ENCODE measurements around the gene SCD. TPM values are rescaled to one million over a fixed set of nuclear protein-coding genes. Genes with fewer than 3 reads are reported as not detected.

SCD gene
- total RNA-seq, 4 donors from 2014 or later: 7.1 to 16.8 (median 9.1) TPM

DNA sequence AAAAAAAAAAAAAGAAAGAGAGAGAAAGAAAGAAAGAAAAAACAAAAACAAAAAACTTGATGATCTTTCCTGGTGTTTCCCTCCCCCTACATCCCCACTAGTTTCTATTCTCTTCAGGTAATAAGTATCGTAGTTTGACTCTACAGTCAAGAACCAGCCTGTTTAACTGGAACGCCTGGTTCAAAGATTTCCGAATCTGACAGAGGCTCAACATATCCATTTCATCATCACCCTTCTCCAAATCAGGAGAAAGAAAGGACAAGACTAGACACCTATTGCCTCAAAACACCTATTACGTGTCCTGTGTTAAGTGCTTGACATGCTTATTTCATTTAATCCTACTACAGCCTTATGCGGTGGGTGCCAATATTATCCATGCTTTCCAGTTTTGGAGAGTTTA, 40.2 kb upstream of the SCD start:
- H3K9me3 ChIP-seq: no peaks in the 10 kb centered on the region
- no peaks in the 10 kb centered on the region for H3K36me3 ChIP-seq
- no peak overlapping the region for H3K4me3 ChIP-seq
- no peak overlapping the region for H3K27ac ChIP-seq (replicated peaks in 1 of 4)
- intact Hi-C loops (cut with DNase I): no loop called here
- DNase-seq (ENCODE audit: extremely low spot score): no peak
- H3K4me1 ChIP-seq: no peaks in the 10 kb centered on the region
- 96% methylated on average over 5 of the region's 5 CpGs for WGBS
- peaks cover 0 to 56% (median 0%) of the 10 kb centered on the region in 4 donors for H3K27me3 ChIP-seq
- no peak for TF ChIP-seq POLR2A (IDR thresholded peaks at IDR 0.05; ENCODE audit: low read depth)
- no peak for TF ChIP-seq POLR2AphosphoS5 (IDR thresholded peaks at IDR 0.05)
- TF ChIP-seq EP300 (IDR thresholded peaks at IDR 0.05): no peak
- TF ChIP-seq, protein P1, sequence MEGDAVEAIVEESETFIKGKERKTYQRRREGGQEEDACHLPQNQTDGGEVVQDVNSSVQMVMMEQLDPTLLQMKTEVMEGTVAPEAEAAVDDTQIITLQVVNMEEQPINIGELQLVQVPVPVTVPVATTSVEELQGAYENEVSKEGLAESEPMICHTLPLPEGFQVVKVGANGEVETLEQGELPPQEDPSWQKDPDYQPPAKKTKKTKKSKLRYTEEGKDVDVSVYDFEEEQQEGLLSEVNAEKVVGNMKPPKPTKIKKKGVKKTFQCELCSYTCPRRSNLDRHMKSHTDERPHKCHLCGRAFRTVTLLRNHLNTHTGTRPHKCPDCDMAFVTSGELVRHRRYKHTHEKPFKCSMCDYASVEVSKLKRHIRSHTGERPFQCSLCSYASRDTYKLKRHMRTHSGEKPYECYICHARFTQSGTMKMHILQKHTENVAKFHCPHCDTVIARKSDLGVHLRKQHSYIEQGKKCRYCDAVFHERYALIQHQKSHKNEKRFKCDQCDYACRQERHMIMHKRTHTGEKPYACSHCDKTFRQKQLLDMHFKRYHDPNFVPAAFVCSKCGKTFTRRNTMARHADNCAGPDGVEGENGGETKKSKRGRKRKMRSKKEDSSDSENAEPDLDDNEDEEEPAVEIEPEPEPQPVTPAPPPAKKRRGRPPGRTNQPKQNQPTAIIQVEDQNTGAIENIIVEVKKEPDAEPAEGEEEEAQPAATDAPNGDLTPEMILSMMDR (IDR thresholded peaks at IDR 0.05): no peak

DNA sequence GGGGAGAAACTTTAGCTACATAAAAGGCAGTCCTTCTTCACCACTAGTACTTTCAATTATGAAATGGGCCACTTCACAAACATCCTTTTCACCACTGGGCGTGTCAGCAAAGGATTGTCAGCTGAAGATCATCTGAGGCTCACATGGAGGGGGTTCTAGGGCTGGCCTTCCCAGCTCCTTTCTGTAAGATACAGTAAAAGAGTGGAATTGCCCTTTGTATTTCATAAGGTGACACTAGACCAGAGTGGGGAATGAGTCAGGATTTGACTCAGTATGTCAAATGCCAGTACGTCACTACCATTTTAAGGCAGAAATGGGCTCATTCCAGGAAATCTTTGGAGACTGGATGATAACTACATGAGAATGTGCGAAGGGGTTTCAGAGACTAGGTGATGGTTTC, 39.3 kb upstream of the SCD start:
- intact Hi-C loops (cut with DNase I): no loop called here
- WGBS: 86% methylated on average over 3 of the region's 3 CpGs
- Histone ChIP-seq H3K4me1 (no peaks in the 10 kb centered on the region), H3K9me3 (no peaks in the 10 kb centered on the region), H3K36me3 (no peaks in the 10 kb centered on the region), H3K27ac (replicated peaks in 1 of 4) (no peak overlapping the region), H3K27me3 (peaks cover 0 to 63% (median 0%) of the 10 kb centered on the region in 4 donors), H3K4me3 (no peak overlapping the region)
- no peak for TF ChIP-seq POLR2A (IDR thresholded peaks at IDR 0.05; ENCODE audit: low read depth)
- no peak for TF ChIP-seq EP300 (IDR thresholded peaks at IDR 0.05)
- TF ChIP-seq POLR2AphosphoS5 (IDR thresholded peaks at IDR 0.05): no peak
- TF ChIP-seq, protein P1 (IDR thresholded peaks at IDR 0.05): no peak
- no peak for DNase-seq (ENCODE audit: extremely low spot score)

DNA sequence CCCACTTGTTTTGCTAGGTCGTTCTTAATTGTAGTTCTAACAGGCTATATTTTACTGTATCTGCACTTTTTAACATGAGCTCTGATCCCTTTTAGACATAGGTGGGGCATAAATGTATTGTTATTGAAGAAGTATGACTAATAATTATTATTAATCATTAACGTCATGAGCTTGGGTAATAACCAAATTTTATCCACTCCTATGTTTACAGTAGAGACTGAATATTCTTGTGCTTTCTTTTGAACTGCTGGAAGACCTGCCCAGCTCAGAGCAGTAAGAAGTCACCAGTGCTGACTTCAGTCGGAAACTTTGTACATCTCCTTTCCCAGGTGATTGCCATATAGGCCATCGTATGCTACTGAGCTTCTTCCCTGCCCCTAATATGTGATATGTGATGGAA, 35.7 kb upstream of the SCD start:
- TF ChIP-seq POLR2A (IDR thresholded peaks at IDR 0.05; ENCODE audit: low read depth) (no peak), EP300 (IDR thresholded peaks at IDR 0.05) (no peak), POLR2AphosphoS5 (IDR thresholded peaks at IDR 0.05) (no peak)
- TF ChIP-seq, protein P1 (IDR thresholded peaks at IDR 0.05): no peak
- WGBS: 56% methylated on average over 4 of the region's 4 CpGs
- intact Hi-C loops (cut with DNase I): no loop called here
- Histone ChIP-seq H3K9me3 (no peaks in the 10 kb centered on the region), H3K4me3 (no peak overlapping the region), H3K4me1 (no peaks in the 10 kb centered on the region), H3K36me3 (no peaks in the 10 kb centered on the region), H3K27me3 (peaks cover 0 to 67% (median 0%) of the 10 kb centered on the region in 4 donors), H3K27ac (replicated peaks in 1 of 4) (no peak overlapping the region)
- no peak for DNase-seq (ENCODE audit: extremely low spot score)

DNA sequence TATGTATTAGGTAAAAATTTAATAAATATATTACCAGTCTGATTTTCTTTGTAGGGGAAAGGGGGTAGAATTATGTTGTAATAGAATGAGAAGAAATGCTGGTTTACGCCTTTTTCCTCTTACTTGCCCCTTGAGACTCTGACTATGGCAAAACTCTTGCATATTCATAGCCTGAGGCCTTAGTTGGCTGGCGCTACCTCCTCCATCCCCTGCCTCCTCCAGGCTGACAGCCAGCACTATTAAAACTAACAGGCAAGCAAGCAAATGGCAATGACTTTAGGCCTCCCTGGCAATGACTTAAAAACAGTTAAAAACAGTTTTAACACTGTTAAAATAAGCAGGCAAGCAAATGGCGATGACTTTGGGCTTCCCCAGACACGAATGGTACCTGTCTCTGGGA, 31.4 kb upstream of the SCD start:
- Histone ChIP-seq H3K36me3 (no peaks in the 10 kb centered on the region), H3K4me3 (no peak overlapping the region), H3K27me3 (peaks cover 0 to 88% (median 0%) of the 10 kb centered on the region in 4 donors), H3K4me1 (no peaks in the 10 kb centered on the region), H3K9me3 (no peaks in the 10 kb centered on the region), H3K27ac (replicated peaks in 1 of 4) (no peak overlapping the region)
- intact Hi-C loops (cut with DNase I): no loop called here
- 89% methylated on average over 4 of the region's 4 CpGs for WGBS
- DNase-seq (ENCODE audit: extremely low spot score): no peak
- TF ChIP-seq, protein P1 (IDR thresholded peaks at IDR 0.05): no peak
- no peak for TF ChIP-seq POLR2AphosphoS5 (IDR thresholded peaks at IDR 0.05)
- TF ChIP-seq POLR2A (IDR thresholded peaks at IDR 0.05; ENCODE audit: low read depth): no peak
- TF ChIP-seq EP300 (IDR thresholded peaks at IDR 0.05): no peak

DNA sequence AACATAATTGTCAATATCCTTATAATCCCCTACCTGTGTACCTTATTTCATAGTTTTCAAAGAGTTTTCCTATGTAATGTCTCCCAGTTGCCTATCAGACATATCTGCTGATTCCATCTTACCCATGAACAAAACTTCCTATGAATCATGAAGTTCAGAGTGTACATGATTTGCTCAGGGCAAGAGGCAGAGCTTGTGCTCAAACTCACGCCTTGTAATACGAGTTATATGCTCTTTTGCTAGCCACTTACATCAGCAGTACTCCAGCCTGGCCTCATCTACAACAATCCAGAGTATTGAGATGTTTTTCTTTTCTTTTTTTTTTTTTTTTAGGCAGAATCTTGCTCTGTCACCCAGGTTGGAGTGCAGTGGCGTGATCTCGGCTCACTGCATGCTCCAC, 28.8 kb upstream of the SCD start:
- WGBS: 74% methylated on average over 4 of the region's 4 CpGs
- Histone ChIP-seq H3K36me3 (no peaks in the 10 kb centered on the region), H3K9me3 (no peaks in the 10 kb centered on the region), H3K27ac (replicated peaks in 1 of 4) (no peak overlapping the region), H3K4me3 (no peak overlapping the region), H3K27me3 (peaks cover 0 to 74% (median 0%) of the 10 kb centered on the region in 4 donors), H3K4me1 (no peaks in the 10 kb centered on the region)
- no peak for TF ChIP-seq EP300 (IDR thresholded peaks at IDR 0.05)
- no peak for TF ChIP-seq POLR2A (IDR thresholded peaks at IDR 0.05; ENCODE audit: low read depth)
- TF ChIP-seq, protein P1 (IDR thresholded peaks at IDR 0.05): no peak
- TF ChIP-seq POLR2AphosphoS5 (IDR thresholded peaks at IDR 0.05): no peak
- intact Hi-C loops (cut with DNase I): no loop called here
- no peak for DNase-seq (ENCODE audit: extremely low spot score)
